GM19351 (cell line): ENCODE results near the gene NCOA3.
"Not testable (repeated sequence)": the region's sequence is repeated elsewhere in the genome, so short reads cannot be mapped to it uniquely, and the experiment has no call there.

Source experiments
- ATAC-seq: cut with Tn5 transposase; IDR thresholded peaks from one replicate; pipeline ENCODE4 v1.9.1; 2021; ENCODE audit warnings: mild to moderate bottlenecking, moderate library complexity; ENCODE audit not compliant: unreplicated experiment

NCOA3 gene

GRCh38 chr20:47595138-47595537 is 93.5 kb downstream of the NCOA3 start:
- not testable (repeated sequence) for ATAC-seq

GRCh38 chr20:47596003-47596571 is 94.4 kb downstream of the NCOA3 start:
- no peak for ATAC-seq

- no peak for ATAC-seq
Measured at GRCh38 chr20:47597090-47597489, 95.4 kb downstream of the NCOA3 start.

GRCh38 chr20:47598911-47599744 is 97.4 kb downstream of the NCOA3 start:
- no peak for ATAC-seq

GRCh38 chr20:47600967-47601547 is 99.4 kb downstream of the NCOA3 start:
- ATAC-seq = no peak

- no peak for ATAC-seq
Measured at GRCh38 chr20:47603260-47603659, 101.6 kb downstream of the NCOA3 start.

- ATAC-seq = no peak
Measured at GRCh38 chr20:47605673-47606413, 104.2 kb downstream of the NCOA3 start.

GRCh38 chr20:47606414-47606982 is 104.8 kb downstream of the NCOA3 start:
- no peak for ATAC-seq

GRCh38 chr20:47606983-47607613 is 105.4 kb downstream of the NCOA3 start:
- ATAC-seq = no peak

- ATAC-seq = no peak
Measured at GRCh38 chr20:47609001-47609400, 107.3 kb downstream of the NCOA3 start.

- peak; percentile 56 for ATAC-seq
Measured at GRCh38 chr20:47610247-47610944, 108.7 kb downstream of the NCOA3 start.

- ATAC-seq = no peak
Measured at GRCh38 chr20:47610945-47611250, 109.2 kb downstream of the NCOA3 start.

GRCh38 chr20:47611785-47612184 is 110.1 kb downstream of the NCOA3 start:
- no peak for ATAC-seq

GRCh38 chr20:47612670-47613069 is 111.0 kb downstream of the NCOA3 start:
- ATAC-seq = no peak

- ATAC-seq = no peak
Measured at GRCh38 chr20:47614703-47615309, 113.1 kb downstream of the NCOA3 start.

GRCh38 chr20:47618479-47618878 is 116.8 kb downstream of the NCOA3 start:
- no peak for ATAC-seq

- ATAC-seq = no peak
Measured at GRCh38 chr20:47620808-47621805, 119.4 kb downstream of the NCOA3 start.

- no peak for ATAC-seq
Measured at GRCh38 chr20:47622118-47622665, 120.5 kb downstream of the NCOA3 start.
